Keratinocyte (primary cell): Measurements from ENCODE around the gene TMC2.

Source experiments
- CTCF ChIP-seq, 3 experiments: IDR thresholded peaks in 1 of 3; conservative IDR thresholded peaks in 1 of 3; optimal IDR thresholded peaks in 1 of 3; 2 replicates in 2 of 3; 3 replicates in 1 of 3; pipeline versions ENCODE3 to v1.5.1; 2011; ENCODE audit warnings: low read length in 3 of 3, mild to moderate bottlenecking in 3 of 3, moderate library complexity in 2 of 3, control low read depth in 1 of 3, inconsistent platforms in 1 of 3; ENCODE audit not compliant: insufficient read depth in 2 of 3; ENCODE audit errors: extremely low read depth in 1 of 3
- EZH2 ChIP-seq: IDR thresholded peaks from one replicate; pipeline ENCODE4 v1.6.1; 2012; ENCODE audit warnings: inconsistent platforms, mild to moderate bottlenecking, low read length, moderate library complexity

GRCh38 chr20:2541940-2542339 lies 5.6 kb downstream of the TMC2 start:
- TF ChIP-seq CTCF (optimal IDR thresholded peaks at IDR 0.05 in 1 of 3, IDR thresholded peaks at IDR 0.05 in 1 of 3, conservative IDR thresholded peaks at IDR 0.05 in 1 of 3; ENCODE audit: extremely low read depth in 1 of 3, insufficient read depth in 2 of 3, low read length in 3 of 3) (no peak), EZH2 (no peak)
